Stimulated activated CD4-positive, alpha-beta T cell treated with anti-CD3 and anti-CD28 coated beads, Interleukin-15, amount 100 ng/mL, for 48 hours (primary cell): ENCODE results near the gene TEAD1.

Experiments used
- DNase-seq, 2 donors: peaks; one replicate each; pipeline ENCODE4 v3.0.0-alpha.2; 2020; ENCODE audit warnings: low read depth in 2 of 2

Gene TEAD1

GRCh38 chr11:12764187-12764914 lies 90.1 kb downstream of the TEAD1 start:
- no peak for DNase-seq

GRCh38 chr11:12765428-12765827 lies 91.2 kb downstream of the TEAD1 start:
- DNase-seq = no peak

GRCh38 chr11:12767027-12767426 lies 92.8 kb downstream of the TEAD1 start:
- DNase-seq = no peak

- DNase-seq = no peak
Measured at GRCh38 chr11:12767577-12767976, 93.4 kb downstream of the TEAD1 start.

- peak in 1 of 2 donors; percentile 1 for DNase-seq
Measured at GRCh38 chr11:12768726-12769673, 94.8 kb downstream of the TEAD1 start.

GRCh38 chr11:12769834-12770345 lies 95.7 kb downstream of the TEAD1 start:
- no peak for DNase-seq

GRCh38 chr11:12770435-12770834 lies 96.2 kb downstream of the TEAD1 start:
- no peak for DNase-seq

- no peak for DNase-seq
Measured at GRCh38 chr11:12770966-12771597, 96.9 kb downstream of the TEAD1 start.

GRCh38 chr11:12771875-12772274 lies 97.7 kb downstream of the TEAD1 start:
- DNase-seq = no peak

GRCh38 chr11:12772324-12772723 lies 98.1 kb downstream of the TEAD1 start:
- DNase-seq = no peak

GRCh38 chr11:12773591-12773990 lies 99.4 kb downstream of the TEAD1 start:
- no peak for DNase-seq

GRCh38 chr11:12775955-12776354 lies 101.7 kb downstream of the TEAD1 start:
- DNase-seq = no peak

GRCh38 chr11:12777208-12777874 lies 103.1 kb downstream of the TEAD1 start:
- no peak for DNase-seq

- no peak for DNase-seq
Measured at GRCh38 chr11:12778240-12778905, 104.2 kb downstream of the TEAD1 start.

- DNase-seq = no peak
Measured at GRCh38 chr11:12783765-12784164, 109.5 kb downstream of the TEAD1 start.

- no peak for DNase-seq
Measured at GRCh38 chr11:12784445-12784844, 110.2 kb downstream of the TEAD1 start.

GRCh38 chr11:12784987-12785386 lies 110.8 kb downstream of the TEAD1 start:
- DNase-seq = no peak

GRCh38 chr11:12785901-12786300 lies 111.7 kb downstream of the TEAD1 start:
- no peak for DNase-seq

- DNase-seq = no peak
Measured at GRCh38 chr11:12786450-12786849, 112.2 kb downstream of the TEAD1 start.

GRCh38 chr11:12786891-12787290 lies 112.7 kb downstream of the TEAD1 start:
- DNase-seq = no peak

- no peak for DNase-seq
Measured at GRCh38 chr11:12787847-12788246, 113.6 kb downstream of the TEAD1 start.
